ENCODE data around the gene TAOK1.
A peak's percentile ranks its signal among the peaks of the same experiment; 100 is the strongest.

Gene TAOK1

GRCh38 chr17:29369831-29370735, 20.1 kb upstream of the TAOK1 start:
- DNase-seq, result peak; percentile 37
- TF ChIP-seq, protein P1, sequence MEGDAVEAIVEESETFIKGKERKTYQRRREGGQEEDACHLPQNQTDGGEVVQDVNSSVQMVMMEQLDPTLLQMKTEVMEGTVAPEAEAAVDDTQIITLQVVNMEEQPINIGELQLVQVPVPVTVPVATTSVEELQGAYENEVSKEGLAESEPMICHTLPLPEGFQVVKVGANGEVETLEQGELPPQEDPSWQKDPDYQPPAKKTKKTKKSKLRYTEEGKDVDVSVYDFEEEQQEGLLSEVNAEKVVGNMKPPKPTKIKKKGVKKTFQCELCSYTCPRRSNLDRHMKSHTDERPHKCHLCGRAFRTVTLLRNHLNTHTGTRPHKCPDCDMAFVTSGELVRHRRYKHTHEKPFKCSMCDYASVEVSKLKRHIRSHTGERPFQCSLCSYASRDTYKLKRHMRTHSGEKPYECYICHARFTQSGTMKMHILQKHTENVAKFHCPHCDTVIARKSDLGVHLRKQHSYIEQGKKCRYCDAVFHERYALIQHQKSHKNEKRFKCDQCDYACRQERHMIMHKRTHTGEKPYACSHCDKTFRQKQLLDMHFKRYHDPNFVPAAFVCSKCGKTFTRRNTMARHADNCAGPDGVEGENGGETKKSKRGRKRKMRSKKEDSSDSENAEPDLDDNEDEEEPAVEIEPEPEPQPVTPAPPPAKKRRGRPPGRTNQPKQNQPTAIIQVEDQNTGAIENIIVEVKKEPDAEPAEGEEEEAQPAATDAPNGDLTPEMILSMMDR (IDR thresholded peaks at IDR 0.05; ENCODE audit: low read depth, low read length), result peak; percentile 55
- no peaks in the 10 kb centered on the region for H3K4me1 ChIP-seq
- no peaks in the 10 kb centered on the region for H3K36me3 ChIP-seq
- H3K27me3 ChIP-seq, result no peaks in the 10 kb centered on the region
- H3K4me3 ChIP-seq (ENCODE audit: low read depth, low read length), result peak overlapping the region; percentile 15; the same call in 1 of the 2 replicates
- no peaks in the 10 kb centered on the region for H3K9me3 ChIP-seq

GRCh38 chr17:29376667-29377270, 13.4 kb upstream of the TAOK1 start:
- DNase-seq, result peak; percentile 24
- no peaks in the 10 kb centered on the region for H3K9me3 ChIP-seq
- TF ChIP-seq, protein P1 (IDR thresholded peaks at IDR 0.05; ENCODE audit: low read depth, low read length), result no peak
- H3K36me3 ChIP-seq, result no peaks in the 10 kb centered on the region
- H3K27me3 ChIP-seq, result no peaks in the 10 kb centered on the region
- H3K4me1 ChIP-seq, result no peaks in the 10 kb centered on the region
- no peak overlapping the region for H3K4me3 ChIP-seq (ENCODE audit: low read depth, low read length)

DNA sequence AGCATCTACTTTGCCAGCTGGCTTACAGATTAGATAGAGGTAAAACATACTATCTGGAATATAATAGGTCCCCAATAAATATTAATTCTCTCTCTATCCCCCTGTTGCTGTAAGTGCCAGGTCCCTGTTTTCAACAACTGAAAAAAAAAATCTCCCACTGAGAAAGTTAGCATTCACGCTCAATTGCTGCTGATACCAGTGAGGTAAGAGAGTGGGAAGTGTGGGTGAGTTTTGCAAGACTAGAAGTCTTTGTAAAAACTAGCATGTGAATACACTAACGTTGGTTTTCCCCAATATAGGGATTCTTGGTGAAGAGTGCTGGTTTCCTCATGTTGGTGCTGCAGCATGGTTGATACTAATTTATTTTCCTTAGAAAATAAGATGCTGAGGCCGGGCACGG, 11.7 kb upstream of the TAOK1 start:
- no peaks in the 10 kb centered on the region for H3K9me3 ChIP-seq
- no peak overlapping the region for H3K4me3 ChIP-seq (ENCODE audit: low read depth, low read length)
- H3K4me1 ChIP-seq, result no peaks in the 10 kb centered on the region
- TF ChIP-seq, protein P1 (IDR thresholded peaks at IDR 0.05; ENCODE audit: low read depth, low read length), result no peak
- no peaks in the 10 kb centered on the region for H3K27me3 ChIP-seq
- no peaks in the 10 kb centered on the region for H3K36me3 ChIP-seq
- DNase-seq, result no peak

DNA sequence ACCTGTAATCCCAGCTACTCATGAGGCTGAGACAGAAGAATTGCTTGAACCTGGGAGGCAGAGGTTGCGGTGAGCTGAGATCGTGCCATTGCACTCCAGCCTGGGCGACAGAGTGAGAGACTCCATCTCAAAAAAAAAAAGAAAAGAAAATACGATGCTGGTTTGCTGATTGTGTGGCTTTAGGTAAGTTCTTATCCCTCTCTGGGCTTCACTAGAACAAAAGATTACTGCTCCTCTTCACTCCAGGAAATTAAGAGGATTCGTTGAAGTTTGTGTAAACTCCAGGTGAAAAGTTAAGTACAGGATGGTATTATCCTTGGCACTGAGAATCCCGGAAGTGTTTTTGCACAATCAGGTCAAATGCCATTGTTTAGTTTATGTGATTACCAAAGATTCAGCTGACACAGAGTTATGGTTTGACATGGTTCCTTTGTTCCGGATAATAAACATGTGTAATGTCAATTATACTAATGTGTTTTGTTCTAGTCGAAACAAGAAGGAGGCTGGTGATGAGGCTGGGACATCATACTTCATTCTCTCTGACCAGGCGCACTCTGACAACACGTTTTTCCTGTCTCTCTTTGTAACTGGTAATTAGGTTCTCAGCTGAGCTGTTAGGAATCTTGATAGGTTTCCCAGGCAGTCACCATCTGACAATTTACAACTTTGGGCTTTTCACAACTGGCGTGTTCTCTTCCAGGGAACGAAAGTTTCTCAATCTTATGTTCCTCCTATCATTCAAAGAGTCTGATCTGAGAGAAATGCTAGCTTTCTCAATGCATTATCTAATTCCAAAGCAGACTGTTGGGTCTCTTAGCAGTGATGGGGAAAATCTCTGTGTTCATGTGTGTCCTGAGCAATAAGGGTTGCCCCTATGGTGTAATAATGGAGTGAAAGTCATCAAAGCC, 10.8 kb upstream of the TAOK1 start:
- Histone ChIP-seq H3K27me3 (no peaks in the 10 kb centered on the region), H3K9me3 (no peaks in the 10 kb centered on the region), H3K36me3 (no peaks in the 10 kb centered on the region), H3K4me1 (no peaks in the 10 kb centered on the region), H3K4me3 (ENCODE audit: low read depth, low read length) (no peak overlapping the region)
- no peak for DNase-seq
- TF ChIP-seq, protein P1 (IDR thresholded peaks at IDR 0.05; ENCODE audit: low read depth, low read length), result no peak

GRCh38 chr17:29383686-29384085, 6.5 kb upstream of the TAOK1 start:
- H3K27me3 ChIP-seq, result no peaks in the 10 kb centered on the region
- no peaks in the 10 kb centered on the region for H3K4me1 ChIP-seq
- H3K9me3 ChIP-seq, result no peaks in the 10 kb centered on the region
- TF ChIP-seq, protein P1 (IDR thresholded peaks at IDR 0.05; ENCODE audit: low read depth, low read length), result no peak
- no peak overlapping the region for H3K4me3 ChIP-seq (ENCODE audit: low read depth, low read length)
- DNase-seq, result no peak
- H3K36me3 ChIP-seq, result no peaks in the 10 kb centered on the region

All from BE2C (cell line).